ENCODE results near the gene COBL. TPM values are rescaled to one million over a fixed set of nuclear protein-coding genes. Genes with fewer than 3 reads are reported as not detected.

The COBL gene
- total and polyA plus RNA-seq, 2 of the 8 experiments (the other 6 are each of a cell fraction or from before 2014, with no cell fraction given) = 13.8 to 40.4 TPM

- Histone ChIP-seq H3K36me3 (ENCODE audit: control insufficient read depth in 2 of 4, insufficient read depth in 4 of 4, low read length in 3 of 4) (no peaks in the 10 kb centered on the region), H2BK20ac (ENCODE audit: low read length) (no peak overlapping the region), H2BK120ac (replicated peaks; ENCODE audit: low read depth, low read length) (no peak overlapping the region)
These were observed 59.7 kb downstream of the COBL start for GRCh38 chr7:51256916-51257315.

More at GRCh38 chr7:51256916-51257315, 59.7 kb downstream of the COBL start:
- Histone ChIP-seq H4K8ac (ENCODE audit: extremely low read depth, insufficient read depth, low read length) (no peak overlapping the region), H3K18ac (ENCODE audit: extremely low read depth, low read length) (no peak overlapping the region), H2BK15ac (ENCODE audit: low read length) (no peak overlapping the region), H3K79me1 (ENCODE audit: low read depth, low read length) (0 out of 2 replicates have a peak, but pooled peaks cover 2% of the 10 kb centered on the region), H3K23me2 (ENCODE audit: low read depth, low read length) (no peaks in the 10 kb centered on the region; the same call in 1 of the 2 replicates), H2AFZ (ENCODE audit: low read length) (no peak overlapping the region), H4K91ac (replicated peaks; ENCODE audit: insufficient read length, low read length) (no peak overlapping the region), H3K4me2 (ENCODE audit: insufficient read depth in 1 of 2, low read depth in 2 of 2, low read length in 2 of 2) (no peak overlapping the region), H2BK12ac (ENCODE audit: low read depth, low read length) (no peak overlapping the region), H3K9me3 (ENCODE audit: insufficient read depth in 2 of 2, low read depth in 1 of 2, low read length in 1 of 2) (no peaks in the 10 kb centered on the region), H3K4me3 (ENCODE audit: extremely low read depth in 1 of 4, insufficient read depth in 2 of 4, low read depth in 3 of 4, low read length in 4 of 4) (no peak overlapping the region), H2BK5ac (ENCODE audit: low read depth, low read length) (no peak overlapping the region), H3K56ac (replicated peaks; ENCODE audit: insufficient read length, low read depth, low read length) (no peak overlapping the region), H3K27me3 (replicated peaks in 1 of 4; ENCODE audit: control insufficient read depth in 3 of 4, extremely low read depth in 1 of 4, insufficient read depth in 3 of 4, low read length in 3 of 4) (no peaks in the 10 kb centered on the region), H4K5ac (ENCODE audit: insufficient read length, low read depth, low read length) (no peak overlapping the region), H3K27ac (ENCODE audit: low read depth, low read length) (no peak overlapping the region), H3K4ac (replicated peaks; ENCODE audit: insufficient read length, low read depth, low read length) (no peak overlapping the region), H3K79me2 (ENCODE audit: control insufficient read depth in 1 of 2, insufficient read depth in 2 of 2, low read length in 2 of 2) (peaks cover 0 to 57% of the 10 kb centered on the region in 2 experiments; a peak in 2 of 4 replicates), H3K14ac (ENCODE audit: insufficient read length) (no peak overlapping the region), H3K9ac (replicated peaks in 1 of 4; ENCODE audit: extremely low read depth in 1 of 4, low read depth in 3 of 4, low read length in 3 of 4) (no peak overlapping the region), H3K23ac (ENCODE audit: insufficient read length) (no peak overlapping the region), H3K4me1 (replicated peaks in 1 of 4; ENCODE audit: control insufficient read depth in 3 of 4, insufficient read depth in 4 of 4, low read length in 3 of 4) (peaks cover 0 to 10% (median 6%) of the 10 kb centered on the region in 4 experiments; a peak in 5 of 7 replicates), H2AK5ac (ENCODE audit: low read depth, low read length) (no peak overlapping the region), H4K20me1 (replicated peaks in 1 of 2; ENCODE audit: control insufficient read depth in 1 of 2, insufficient read depth in 2 of 2, low read length in 2 of 2) (peaks cover 0 to 8% of the 10 kb centered on the region in 2 experiments)
- ChIA-PET CTCF (ENCODE audit: partially characterized antibody) (interaction anchor here (1.1 to 1.7 kb wide), 4 partner anchors 30 to 110 kb away, joined by 3 to 6 read pairs (median 3); no protein-coding TSS in a partner anchor), POLR2A (ENCODE audit: partially characterized antibody) (interaction anchor here (1.6 kb wide), 1 partner anchor 70 kb away, joined by 3 read pairs; no protein-coding TSS in a partner anchor)
- no peak for FAIRE-seq
- DNase-seq (ENCODE audit: low read depth in 1 of 2, low spot score in 2 of 2) = peak in 1 of 2 experiments; percentile 16
- no peak for TF ChIP-seq BRCA1 (IDR thresholded peaks at IDR 0.05; ENCODE audit: low read depth, low read length)
- no peak for TF ChIP-seq NANOG (IDR thresholded peaks at IDR 0.05; ENCODE audit: insufficient read depth, low read depth, low read length, poor library complexity, severe bottlenecking)
- TF ChIP-seq MAFK (IDR thresholded peaks at IDR 0.05; ENCODE audit: low read depth, low read length) = no peak
- TF ChIP-seq RXRA (IDR thresholded peaks at IDR 0.05; ENCODE audit: insufficient read depth, low read depth, low read length) = no peak
- no peak for TF ChIP-seq CBX8 (IDR thresholded peaks at IDR 0.05; ENCODE audit: borderline replicate concordance, low read depth, low read length)
- TF ChIP-seq TEAD4 (IDR thresholded peaks at IDR 0.05; ENCODE audit: low read depth, low read length) = no peak
- TF ChIP-seq E2F6 (IDR thresholded peaks at IDR 0.05) = no peak
- no peak for TF ChIP-seq RNF2 (IDR thresholded peaks at IDR 0.05; ENCODE audit: borderline replicate concordance, low read depth, low read length, missing control alignments, poor library complexity, severe bottlenecking)
- TF ChIP-seq EGR1 (IDR thresholded peaks at IDR 0.05; ENCODE audit: borderline replicate concordance, low read depth, low read length) = no peak
- no peak for TF ChIP-seq CEBPB (IDR thresholded peaks at IDR 0.05; ENCODE audit: low read depth, low read length)
- WGBS, 2 experiments (ENCODE audit: extremely low coverage in 1 of 2, insufficient coverage in 1 of 2, insufficient read length in 1 of 2, insufficient replicate concordance in 2 of 2, low coverage in 1 of 2, low lambda C conversion rate in 2 of 2, missing lambda C conversion rate in 1 of 2) = 90% methylated on average over 4 of the region's 4 CpGs; no CpG with 5 or more reads in 1 of the 2 experiments
